Suppressor macrophage treated with lipopolysaccharide for 4 hours (primary cell): ENCODE measurements around the gene G6PC3.
"Not testable (repeated sequence)": the region's sequence is repeated elsewhere in the genome, so short reads cannot be mapped to it uniquely, and the experiment has no call there.

Source experiments
- DNase-seq: peaks from one replicate; pipeline ENCODE4 v3.0.0-alpha.2; 2020

The G6PC3 gene

GRCh38 chr17:44084921-44085320 is 14.4 kb downstream of the G6PC3 start:
- no peak for DNase-seq

GRCh38 chr17:44085908-44086307 is 15.4 kb downstream of the G6PC3 start:
- no peak for DNase-seq

- no peak for DNase-seq
Observed at GRCh38 chr17:44086364-44087311, 16.1 kb downstream of the G6PC3 start.

- DNase-seq, result no peak
Observed at GRCh38 chr17:44087319-44087718, 16.8 kb downstream of the G6PC3 start.

GRCh38 chr17:44088254-44088653 is 17.7 kb downstream of the G6PC3 start:
- no peak for DNase-seq

- DNase-seq, result no peak
Observed at GRCh38 chr17:44091200-44091997, 20.9 kb downstream of the G6PC3 start.

GRCh38 chr17:44092051-44092450 is 21.5 kb downstream of the G6PC3 start:
- no peak for DNase-seq

GRCh38 chr17:44093231-44093900 is 22.8 kb downstream of the G6PC3 start:
- DNase-seq, result no peak

- DNase-seq, result peak; percentile 34
Observed at GRCh38 chr17:44094701-44095387, 24.3 kb downstream of the G6PC3 start.

GRCh38 chr17:44095388-44095646 is 24.8 kb downstream of the G6PC3 start:
- DNase-seq, result no peak

GRCh38 chr17:44095647-44096496 is 25.3 kb downstream of the G6PC3 start:
- DNase-seq, result peak; percentile 77

GRCh38 chr17:44097110-44097958 is 26.8 kb downstream of the G6PC3 start:
- no peak for DNase-seq

- DNase-seq, result not testable (repeated sequence)
Observed at GRCh38 chr17:44101858-44102257, 31.3 kb downstream of the G6PC3 start.

GRCh38 chr17:44102849-44103622 is 32.5 kb downstream of the G6PC3 start:
- DNase-seq, result no peak

- DNase-seq, result no peak
Observed at GRCh38 chr17:44105483-44105882, 34.9 kb downstream of the G6PC3 start.

GRCh38 chr17:44105941-44106340 is 35.4 kb downstream of the G6PC3 start:
- DNase-seq, result no peak

- DNase-seq, result no peak
Observed at GRCh38 chr17:44106801-44107200, 36.3 kb downstream of the G6PC3 start.

GRCh38 chr17:44108440-44109311 is 38.1 kb downstream of the G6PC3 start:
- DNase-seq, result no peak

GRCh38 chr17:44109312-44109630 is 38.7 kb downstream of the G6PC3 start:
- DNase-seq, result no peak
